BJ (cell line): ENCODE results near the gene PPM1A. TPM values are rescaled to one million over a fixed set of nuclear protein-coding genes. Genes with fewer than 3 reads are reported as not detected.

Experiments
- CTCF ChIA-PET: fragments of 350-600 bp; formaldehyde crosslinking; extraction: SDS; loops from one replicate; lab custom pipeline; 2021; ENCODE audit warnings: antibody characterized with exemption, inconsistent platforms; lab: Yijun Ruan, JAX
- POLR2A ChIA-PET: fragments of 300-600 bp; sonication (Branson Sonifier 250); formaldehyde crosslinking; extraction: SDS; loops from one replicate; lab custom pipeline; 2021; ENCODE audit warnings: antibody characterized with exemption; lab: Charles Lee
- DNase-seq: peaks from one replicate; pipeline ENCODE4 v3.0.0-alpha.2; 2011; ENCODE audit warnings: low read depth
- H3K27me3 ChIP-seq: 2 replicates; pipeline ENCODE4 v1.6.0; 2011; ENCODE audit warnings: low read length; ENCODE audit not compliant: control insufficient read depth, insufficient read depth
- H3K36me3 ChIP-seq: 2 replicates; pipeline ENCODE4 v1.5.1; 2011; ENCODE audit warnings: low read length; ENCODE audit not compliant: control insufficient read depth, insufficient read depth
- H3K4me3 ChIP-seq: 2 replicates; pipeline ENCODE4 v1.5.1; 2011; ENCODE audit warnings: low read depth, mild to moderate bottlenecking, control low read depth, low read length
- polyA plus RNA-seq: library from polyadenylated mRNA; depleted of rRNA; stranded (reverse); fragments of >200 nt; gene quantifications from 2 replicates; pipeline ENCODE4 v1.2.3, GENCODE V29; 2011
- TF ChIP-seq, protein P1 (sequence below): IDR thresholded peaks from 2 replicates; pipeline ENCODE4 v1.5.1; 2011; ENCODE audit warnings: low read depth, mild to moderate bottlenecking, control low read depth, inconsistent platforms, low read length, moderate library complexity; ENCODE audit not compliant: insufficient read depth

PPM1A gene
- polyA plus RNA-seq, 1 experiment = 18.5 TPM

DNA sequence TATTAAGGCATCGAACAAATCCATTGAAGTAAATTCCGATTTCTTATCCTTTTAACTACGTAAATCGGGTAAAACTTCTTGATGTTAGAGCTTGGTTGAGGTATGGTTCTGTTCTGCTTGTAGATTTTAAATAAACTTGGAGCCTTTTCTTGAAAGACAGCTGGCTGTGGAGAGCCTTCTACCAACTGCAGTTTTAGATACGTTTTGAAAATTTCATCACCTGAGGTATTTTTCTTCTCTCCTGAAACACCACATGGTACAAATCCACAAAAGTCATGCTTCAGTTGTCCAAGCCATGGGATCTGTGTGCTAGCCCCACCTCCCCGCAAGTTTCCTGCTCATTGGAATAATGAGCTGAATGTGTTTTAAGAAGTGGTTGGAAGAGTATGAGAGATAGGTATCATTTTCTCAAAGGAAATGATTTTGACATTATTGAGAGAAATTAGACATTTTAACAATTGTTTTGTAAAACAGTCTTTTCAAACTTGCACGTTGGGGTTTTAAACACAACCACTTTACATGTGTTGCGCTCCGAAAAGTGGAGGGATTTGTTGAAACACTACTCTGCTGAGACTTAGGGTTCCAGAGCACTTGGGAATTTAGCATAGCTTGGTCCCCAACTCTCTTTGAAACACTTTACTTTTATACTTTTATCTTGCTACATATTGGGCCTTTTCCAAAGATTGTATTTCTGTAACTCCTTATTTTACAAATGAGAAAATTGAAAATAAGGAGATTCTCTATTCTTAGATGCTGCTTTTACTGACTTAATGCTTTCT lies 1.4 kb downstream of the PPM1A start:
- no peak for DNase-seq

DNA sequence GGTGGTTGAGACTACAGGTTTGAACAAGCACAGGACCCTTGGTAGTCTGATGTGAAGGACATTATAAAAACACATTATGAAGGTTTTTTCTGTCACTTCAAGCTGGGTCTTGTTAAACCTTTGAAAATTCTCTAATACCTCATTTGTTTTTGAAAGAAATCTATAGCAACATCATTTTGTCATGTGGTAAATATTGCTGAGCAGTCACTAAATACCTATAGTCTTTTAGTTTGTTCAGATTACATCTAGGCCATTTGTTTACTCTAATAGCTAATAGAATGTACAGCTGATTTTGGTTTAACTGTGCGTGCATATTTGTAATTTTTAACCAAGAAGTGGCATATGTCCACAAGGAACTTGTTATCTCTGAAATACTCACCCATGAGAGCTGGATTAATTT lies 2.9 kb downstream of the PPM1A start:
- ChIA-PET CTCF (interaction anchor here (0.8 to 1.3 kb wide), 3 partner anchors 9 to 15 kb away, joined by 3 to 4 read pairs (median 3); no protein-coding TSS in a partner anchor), POLR2A (interaction anchor here (0.6 kb wide), 1 partner anchor 100 kb away, joined by 3 read pairs; no protein-coding TSS in a partner anchor)
- no peak for DNase-seq
- TF ChIP-seq, protein P1, sequence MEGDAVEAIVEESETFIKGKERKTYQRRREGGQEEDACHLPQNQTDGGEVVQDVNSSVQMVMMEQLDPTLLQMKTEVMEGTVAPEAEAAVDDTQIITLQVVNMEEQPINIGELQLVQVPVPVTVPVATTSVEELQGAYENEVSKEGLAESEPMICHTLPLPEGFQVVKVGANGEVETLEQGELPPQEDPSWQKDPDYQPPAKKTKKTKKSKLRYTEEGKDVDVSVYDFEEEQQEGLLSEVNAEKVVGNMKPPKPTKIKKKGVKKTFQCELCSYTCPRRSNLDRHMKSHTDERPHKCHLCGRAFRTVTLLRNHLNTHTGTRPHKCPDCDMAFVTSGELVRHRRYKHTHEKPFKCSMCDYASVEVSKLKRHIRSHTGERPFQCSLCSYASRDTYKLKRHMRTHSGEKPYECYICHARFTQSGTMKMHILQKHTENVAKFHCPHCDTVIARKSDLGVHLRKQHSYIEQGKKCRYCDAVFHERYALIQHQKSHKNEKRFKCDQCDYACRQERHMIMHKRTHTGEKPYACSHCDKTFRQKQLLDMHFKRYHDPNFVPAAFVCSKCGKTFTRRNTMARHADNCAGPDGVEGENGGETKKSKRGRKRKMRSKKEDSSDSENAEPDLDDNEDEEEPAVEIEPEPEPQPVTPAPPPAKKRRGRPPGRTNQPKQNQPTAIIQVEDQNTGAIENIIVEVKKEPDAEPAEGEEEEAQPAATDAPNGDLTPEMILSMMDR = no peak
- Histone ChIP-seq H3K36me3 (no peaks in the 10 kb centered on the region), H3K27me3 (no peaks in the 10 kb centered on the region), H3K4me3 (no peak overlapping the region)

More for the DNA sequence above, 1.4 kb downstream of the PPM1A start:
- ChIA-PET CTCF (no interaction called here), POLR2A (interaction anchor here (0.6 kb wide), 1 partner anchor 152 kb away, joined by 7 read pairs; no protein-coding TSS in a partner anchor)
- Histone ChIP-seq H3K27me3 (no peaks in the 10 kb centered on the region), H3K4me3 (peak overlapping the region; percentile 81), H3K36me3 (no peaks in the 10 kb centered on the region)
- TF ChIP-seq, protein P1 = no peak

DNA sequence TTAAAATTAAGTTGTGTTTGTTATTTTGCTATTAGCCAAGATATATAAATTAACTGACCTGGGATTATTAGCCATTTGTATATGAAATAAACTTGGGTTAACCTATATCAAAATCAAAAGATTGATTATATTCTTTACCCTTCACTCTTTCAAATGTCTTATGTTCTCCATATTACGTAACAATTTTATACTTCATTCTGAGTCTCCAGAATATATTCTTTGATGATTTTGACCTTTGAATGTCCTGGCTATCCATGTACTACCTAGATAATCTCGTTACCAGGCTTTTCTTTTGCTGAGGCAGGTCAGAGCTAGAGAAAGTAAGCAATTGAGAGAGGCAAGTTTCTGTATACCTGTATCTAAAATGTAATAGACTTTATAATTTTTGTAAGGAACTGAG lies 3.6 kb downstream of the PPM1A start:
- no peak for DNase-seq
- no peaks in the 10 kb centered on the region for H3K27me3 ChIP-seq
- POLR2A ChIA-PET = no interaction called here
- no peaks in the 10 kb centered on the region for H3K36me3 ChIP-seq
- TF ChIP-seq, protein P1 = no peak
- H3K4me3 ChIP-seq = no peak overlapping the region
- CTCF ChIA-PET = interaction anchor here (0.8 kb wide), 1 partner anchor 8 kb away, joined by 4 read pairs; no protein-coding TSS in a partner anchor

DNA sequence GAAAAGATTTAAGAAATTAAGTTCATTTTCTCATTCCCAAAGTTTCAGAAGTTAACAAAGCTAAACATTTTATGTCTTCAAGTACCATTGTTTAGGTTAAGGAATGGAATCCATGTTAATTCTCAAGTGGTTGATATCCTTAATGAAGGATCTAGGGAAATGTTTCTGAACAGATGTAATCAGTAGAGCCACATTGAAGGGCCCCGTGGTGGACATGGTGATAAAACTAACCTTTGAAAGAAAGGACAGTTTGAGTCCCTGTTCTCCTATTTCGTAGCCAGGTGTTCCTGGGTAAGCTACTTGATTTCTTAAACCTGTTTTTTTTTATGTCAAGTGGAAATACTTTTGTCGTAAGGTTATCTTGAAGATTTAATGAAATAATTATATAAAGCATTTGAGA lies 4.6 kb downstream of the PPM1A start:
- TF ChIP-seq, protein P1 = no peak
- ChIA-PET POLR2A (no interaction called here), CTCF (no interaction called here)
- Histone ChIP-seq H3K27me3 (no peaks in the 10 kb centered on the region), H3K36me3 (no peaks in the 10 kb centered on the region), H3K4me3 (no peak overlapping the region)
- DNase-seq = no peak

DNA sequence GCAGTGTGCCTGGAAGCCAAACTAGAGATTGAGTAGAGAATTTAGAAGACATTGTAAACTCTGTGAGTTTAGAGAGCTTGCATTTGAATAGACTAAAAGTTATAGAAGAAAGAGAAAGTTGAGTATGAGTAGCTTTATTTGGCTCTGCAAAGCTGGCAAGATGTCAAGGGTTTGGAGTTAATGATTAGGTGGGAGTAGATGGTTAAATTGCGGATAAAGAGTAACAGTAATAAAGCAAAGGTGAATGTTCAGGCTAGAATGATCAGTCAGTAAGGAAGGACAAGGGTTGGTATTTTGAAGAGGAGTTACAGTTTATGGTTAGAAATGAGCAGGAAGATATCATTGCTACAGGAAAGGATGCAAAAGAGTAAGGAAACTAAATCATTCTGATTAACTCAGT lies 5.2 kb downstream of the PPM1A start:
- no peaks in the 10 kb centered on the region for H3K27me3 ChIP-seq
- H3K36me3 ChIP-seq = no peaks in the 10 kb centered on the region
- no peak overlapping the region for H3K4me3 ChIP-seq
- ChIA-PET CTCF (interaction anchor here (1.0 kb wide), 1 partner anchor 96 kb away, joined by 3 read pairs; no protein-coding TSS in a partner anchor), POLR2A (no interaction called here)
- TF ChIP-seq, protein P1 = no peak
- no peak for DNase-seq
